Activated T-cell treated with anti-CD3 and anti-CD28 coated beads, Interleukin-2, amount 50 U/mL, for 24 hours (primary cell): ENCODE measurements around the gene CHST11.

Source experiments
- DNase-seq: peaks from one replicate; pipeline ENCODE4 v3.0.0-alpha.2; 2020
- H3K27ac Mint-ChIP-seq: 2 replicates; pipeline ENCODE4 v1.8.0; 2020; ENCODE audit warnings: mild to moderate bottlenecking, mixed read lengths
- H3K27me3 Mint-ChIP-seq: 2 replicates; pipeline ENCODE4 v1.8.0; 2020; ENCODE audit warnings: mixed read lengths
- H3K36me3 Mint-ChIP-seq: 2 replicates; pipeline ENCODE4 v1.8.0; 2020; ENCODE audit warnings: low read depth, mixed read lengths
- H3K4me1 Mint-ChIP-seq: 2 replicates; pipeline ENCODE4 v1.8.0; 2020; ENCODE audit warnings: low read depth, mixed read lengths
- H3K4me3 Mint-ChIP-seq: 2 replicates; pipeline ENCODE4 v1.8.0; 2020; ENCODE audit warnings: mild to moderate bottlenecking, moderate library complexity, mixed read lengths
- H3K9me3 Mint-ChIP-seq: 2 replicates; pipeline ENCODE4 v1.8.0; 2020; ENCODE audit warnings: mixed read lengths

The CHST11 gene

GRCh38 chr12:104627990-104628830, 171.5 kb downstream of the CHST11 start:
- H3K36me3 Mint-ChIP-seq: peaks cover 17% of the 10 kb centered on the region
- H3K9me3 Mint-ChIP-seq: no peaks in the 10 kb centered on the region
- no peak overlapping the region for H3K27ac Mint-ChIP-seq
- no peak for DNase-seq
- H3K4me3 Mint-ChIP-seq: no peak overlapping the region
- H3K27me3 Mint-ChIP-seq: no peaks in the 10 kb centered on the region
- peaks cover 41% of the 10 kb centered on the region for H3K4me1 Mint-ChIP-seq

- Mint-ChIP-seq H3K36me3 (peaks cover 17% of the 10 kb centered on the region), H3K9me3 (no peaks in the 10 kb centered on the region), H3K27ac (peak overlapping the region; percentile 34), H3K27me3 (no peaks in the 10 kb centered on the region), H3K4me1 (peaks cover 40% of the 10 kb centered on the region), H3K4me3 (no peak overlapping the region)
- DNase-seq: no peak
These were observed 172.0 kb downstream of the CHST11 start for GRCh38 chr12:104628831-104629135.

- no peaks in the 10 kb centered on the region for H3K27me3 Mint-ChIP-seq
- peaks cover 44% of the 10 kb centered on the region for H3K4me1 Mint-ChIP-seq
- no peak overlapping the region for H3K27ac Mint-ChIP-seq
- no peak for DNase-seq
- H3K9me3 Mint-ChIP-seq: no peaks in the 10 kb centered on the region
- H3K36me3 Mint-ChIP-seq: peaks cover 22% of the 10 kb centered on the region
- H3K4me3 Mint-ChIP-seq: no peak overlapping the region
These were observed 173.5 kb downstream of the CHST11 start for GRCh38 chr12:104630230-104630670.

- no peak overlapping the region for H3K4me3 Mint-ChIP-seq
- no peak for DNase-seq
- peaks cover 39% of the 10 kb centered on the region for H3K4me1 Mint-ChIP-seq
- H3K27me3 Mint-ChIP-seq: no peaks in the 10 kb centered on the region
- no peak overlapping the region for H3K27ac Mint-ChIP-seq
- H3K9me3 Mint-ChIP-seq: no peaks in the 10 kb centered on the region
- H3K36me3 Mint-ChIP-seq: peaks cover 20% of the 10 kb centered on the region
These were observed 175.1 kb downstream of the CHST11 start for GRCh38 chr12:104631867-104632266.

GRCh38 chr12:104632724-104633201, 176.0 kb downstream of the CHST11 start:
- peaks cover 14% of the 10 kb centered on the region for H3K36me3 Mint-ChIP-seq
- no peak overlapping the region for H3K4me3 Mint-ChIP-seq
- no peak overlapping the region for H3K27ac Mint-ChIP-seq
- no peaks in the 10 kb centered on the region for H3K9me3 Mint-ChIP-seq
- no peaks in the 10 kb centered on the region for H3K27me3 Mint-ChIP-seq
- peak; percentile 36 for DNase-seq
- H3K4me1 Mint-ChIP-seq: peaks cover 42% of the 10 kb centered on the region

GRCh38 chr12:104634044-104634443, 177.3 kb downstream of the CHST11 start:
- no peaks in the 10 kb centered on the region for H3K27me3 Mint-ChIP-seq
- peaks cover 53% of the 10 kb centered on the region for H3K4me1 Mint-ChIP-seq
- no peak overlapping the region for H3K27ac Mint-ChIP-seq
- H3K36me3 Mint-ChIP-seq: peaks cover 14% of the 10 kb centered on the region
- DNase-seq: no peak
- H3K9me3 Mint-ChIP-seq: peaks cover 1% of the 10 kb centered on the region
- H3K4me3 Mint-ChIP-seq: no peak overlapping the region

GRCh38 chr12:104634852-104635251, 178.1 kb downstream of the CHST11 start:
- Mint-ChIP-seq H3K4me1 (peaks cover 58% of the 10 kb centered on the region), H3K9me3 (peaks cover 9% of the 10 kb centered on the region), H3K36me3 (peaks cover 22% of the 10 kb centered on the region), H3K27ac (no peak overlapping the region), H3K27me3 (no peaks in the 10 kb centered on the region), H3K4me3 (no peak overlapping the region)
- DNase-seq: no peak

GRCh38 chr12:104635607-104636343, 179.0 kb downstream of the CHST11 start:
- Mint-ChIP-seq H3K27me3 (no peaks in the 10 kb centered on the region), H3K36me3 (peaks cover 27% of the 10 kb centered on the region), H3K9me3 (peaks cover 17% of the 10 kb centered on the region), H3K4me1 (peaks cover 55% of the 10 kb centered on the region), H3K27ac (no peak overlapping the region), H3K4me3 (no peak overlapping the region)
- DNase-seq: no peak

- Mint-ChIP-seq H3K36me3 (peaks cover 29% of the 10 kb centered on the region), H3K27ac (no peak overlapping the region), H3K4me3 (no peak overlapping the region), H3K4me1 (peaks cover 57% of the 10 kb centered on the region), H3K27me3 (no peaks in the 10 kb centered on the region), H3K9me3 (peaks cover 17% of the 10 kb centered on the region)
- DNase-seq: no peak
These were observed 179.7 kb downstream of the CHST11 start for GRCh38 chr12:104636496-104636895.

GRCh38 chr12:104637604-104638003, 180.9 kb downstream of the CHST11 start:
- Mint-ChIP-seq H3K9me3 (peaks cover 17% of the 10 kb centered on the region), H3K4me3 (no peak overlapping the region), H3K27me3 (no peaks in the 10 kb centered on the region), H3K4me1 (peaks cover 54% of the 10 kb centered on the region), H3K27ac (peak overlapping the region; percentile 71), H3K36me3 (peaks cover 29% of the 10 kb centered on the region)
- DNase-seq: no peak

- peak overlapping the region; percentile 56 for H3K27ac Mint-ChIP-seq
- peaks cover 29% of the 10 kb centered on the region for H3K36me3 Mint-ChIP-seq
- H3K4me1 Mint-ChIP-seq: peaks cover 54% of the 10 kb centered on the region
These were observed 181.6 kb downstream of the CHST11 start for GRCh38 chr12:104638218-104638850.

GRCh38 chr12:104638851-104639240, 182.1 kb downstream of the CHST11 start:
- peak overlapping the region; percentile 26 for H3K27ac Mint-ChIP-seq
- peaks cover 29% of the 10 kb centered on the region for H3K36me3 Mint-ChIP-seq
- H3K9me3 Mint-ChIP-seq: peaks cover 17% of the 10 kb centered on the region
- H3K4me3 Mint-ChIP-seq: no peak overlapping the region
- DNase-seq: no peak
- peaks cover 56% of the 10 kb centered on the region for H3K4me1 Mint-ChIP-seq
- H3K27me3 Mint-ChIP-seq: no peaks in the 10 kb centered on the region

More at GRCh38 chr12:104638218-104638850, 181.6 kb downstream of the CHST11 start:
- Mint-ChIP-seq H3K4me3 (no peak overlapping the region), H3K9me3 (peaks cover 17% of the 10 kb centered on the region), H3K27me3 (no peaks in the 10 kb centered on the region)
- no peak for DNase-seq

GRCh38 chr12:104640956-104641355, 184.2 kb downstream of the CHST11 start:
- Mint-ChIP-seq H3K36me3 (peaks cover 31% of the 10 kb centered on the region), H3K4me3 (no peak overlapping the region), H3K4me1 (peaks cover 58% of the 10 kb centered on the region), H3K27me3 (no peaks in the 10 kb centered on the region), H3K27ac (no peak overlapping the region), H3K9me3 (peaks cover 17% of the 10 kb centered on the region)
- no peak for DNase-seq

GRCh38 chr12:104641862-104642261, 185.1 kb downstream of the CHST11 start:
- no peak for DNase-seq
- no peaks in the 10 kb centered on the region for H3K27me3 Mint-ChIP-seq
- H3K27ac Mint-ChIP-seq: no peak overlapping the region
- peaks cover 19% of the 10 kb centered on the region for H3K9me3 Mint-ChIP-seq
- peaks cover 40% of the 10 kb centered on the region for H3K36me3 Mint-ChIP-seq
- no peak overlapping the region for H3K4me3 Mint-ChIP-seq
- H3K4me1 Mint-ChIP-seq: peaks cover 59% of the 10 kb centered on the region
